ENCODE measurements around the gene CD109.
"Not testable (repeated sequence)": the region's sequence is repeated elsewhere in the genome, so short reads cannot be mapped to it uniquely, and the experiment has no call there.

DNA sequence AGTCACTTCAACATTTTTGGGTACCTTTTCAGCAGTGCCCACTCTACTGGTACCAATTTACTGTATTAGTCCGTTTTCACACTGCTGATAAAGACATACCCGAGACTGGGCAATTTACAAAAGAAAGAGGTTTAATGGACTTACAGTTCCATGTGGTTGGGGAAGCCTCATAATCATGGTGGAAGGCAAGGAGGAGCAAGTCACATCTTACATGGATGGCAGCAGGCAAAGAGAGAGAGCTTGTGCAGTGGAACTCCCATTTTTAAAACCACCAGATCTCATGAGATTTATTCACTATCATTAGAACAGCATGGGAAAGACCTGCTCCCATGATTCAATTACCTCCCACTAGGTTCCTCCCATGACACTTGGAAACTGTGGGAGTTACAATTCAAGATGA is 12.4 kb upstream of the CD109 start:
- TF ChIP-seq, protein P1, sequence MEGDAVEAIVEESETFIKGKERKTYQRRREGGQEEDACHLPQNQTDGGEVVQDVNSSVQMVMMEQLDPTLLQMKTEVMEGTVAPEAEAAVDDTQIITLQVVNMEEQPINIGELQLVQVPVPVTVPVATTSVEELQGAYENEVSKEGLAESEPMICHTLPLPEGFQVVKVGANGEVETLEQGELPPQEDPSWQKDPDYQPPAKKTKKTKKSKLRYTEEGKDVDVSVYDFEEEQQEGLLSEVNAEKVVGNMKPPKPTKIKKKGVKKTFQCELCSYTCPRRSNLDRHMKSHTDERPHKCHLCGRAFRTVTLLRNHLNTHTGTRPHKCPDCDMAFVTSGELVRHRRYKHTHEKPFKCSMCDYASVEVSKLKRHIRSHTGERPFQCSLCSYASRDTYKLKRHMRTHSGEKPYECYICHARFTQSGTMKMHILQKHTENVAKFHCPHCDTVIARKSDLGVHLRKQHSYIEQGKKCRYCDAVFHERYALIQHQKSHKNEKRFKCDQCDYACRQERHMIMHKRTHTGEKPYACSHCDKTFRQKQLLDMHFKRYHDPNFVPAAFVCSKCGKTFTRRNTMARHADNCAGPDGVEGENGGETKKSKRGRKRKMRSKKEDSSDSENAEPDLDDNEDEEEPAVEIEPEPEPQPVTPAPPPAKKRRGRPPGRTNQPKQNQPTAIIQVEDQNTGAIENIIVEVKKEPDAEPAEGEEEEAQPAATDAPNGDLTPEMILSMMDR (IDR thresholded peaks at IDR 0.05): not testable (repeated sequence)
- not testable (repeated sequence) for TF ChIP-seq POLR2A (IDR thresholded peaks at IDR 0.05)

Measured in adrenal gland (tissue), 5 donors.